B cell (primary cell): ENCODE results near the gene TTYH1.
"Not testable (repeated sequence)": the region's sequence is repeated elsewhere in the genome, so short reads cannot be mapped to it uniquely, and the experiment has no call there.

Experiments
- EZH2 ChIP-seq: IDR thresholded peaks from 2 replicates; pipeline ENCODE4 v1.6.1; 2012; ENCODE audit warnings: borderline replicate concordance, low read depth, mild to moderate bottlenecking, moderate library complexity, low read length; ENCODE audit not compliant: insufficient read depth, poor library complexity, severe bottlenecking
- TF ChIP-seq, protein P1 (sequence below): fragments of 200-600 bp; IDR thresholded peaks from one replicate; pipeline ENCODE4 v1.8.0; 2022; ENCODE audit warnings: antibody characterized with exemption, mild to moderate bottlenecking

DNA sequence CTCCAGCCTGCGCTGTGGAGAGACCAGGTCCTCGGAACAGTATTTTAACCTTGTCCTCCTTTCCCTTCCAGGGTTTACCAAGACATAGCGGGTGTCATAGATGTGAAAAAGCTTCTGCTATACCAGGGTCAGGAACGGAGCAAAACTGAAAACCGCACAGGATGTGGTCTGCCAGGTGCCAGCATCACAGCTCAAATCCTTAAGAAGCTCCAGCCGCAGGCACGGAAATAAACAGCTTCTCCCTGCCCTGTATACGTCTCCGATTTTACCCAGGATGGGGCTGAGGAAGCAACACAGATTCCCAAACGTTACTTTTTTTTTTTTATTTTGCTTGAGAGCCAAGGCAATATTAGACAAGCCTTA lies 44.8 kb upstream of the TTYH1 start:
- TF ChIP-seq EZH2 = not testable (repeated sequence)
- TF ChIP-seq, protein P1, sequence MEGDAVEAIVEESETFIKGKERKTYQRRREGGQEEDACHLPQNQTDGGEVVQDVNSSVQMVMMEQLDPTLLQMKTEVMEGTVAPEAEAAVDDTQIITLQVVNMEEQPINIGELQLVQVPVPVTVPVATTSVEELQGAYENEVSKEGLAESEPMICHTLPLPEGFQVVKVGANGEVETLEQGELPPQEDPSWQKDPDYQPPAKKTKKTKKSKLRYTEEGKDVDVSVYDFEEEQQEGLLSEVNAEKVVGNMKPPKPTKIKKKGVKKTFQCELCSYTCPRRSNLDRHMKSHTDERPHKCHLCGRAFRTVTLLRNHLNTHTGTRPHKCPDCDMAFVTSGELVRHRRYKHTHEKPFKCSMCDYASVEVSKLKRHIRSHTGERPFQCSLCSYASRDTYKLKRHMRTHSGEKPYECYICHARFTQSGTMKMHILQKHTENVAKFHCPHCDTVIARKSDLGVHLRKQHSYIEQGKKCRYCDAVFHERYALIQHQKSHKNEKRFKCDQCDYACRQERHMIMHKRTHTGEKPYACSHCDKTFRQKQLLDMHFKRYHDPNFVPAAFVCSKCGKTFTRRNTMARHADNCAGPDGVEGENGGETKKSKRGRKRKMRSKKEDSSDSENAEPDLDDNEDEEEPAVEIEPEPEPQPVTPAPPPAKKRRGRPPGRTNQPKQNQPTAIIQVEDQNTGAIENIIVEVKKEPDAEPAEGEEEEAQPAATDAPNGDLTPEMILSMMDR = not testable (repeated sequence)
